ENCODE results near the gene ING5.
"Not testable (repeated sequence)": the region's sequence is repeated elsewhere in the genome, so short reads cannot be mapped to it uniquely, and the experiment has no call there.

Gene ING5

GRCh38 chr2:241752689-241753276 lies 50.9 kb downstream of the ING5 start:
- no peaks in the 10 kb centered on the region for H3K4me1 ChIP-seq (ENCODE audit: insufficient read depth, low read length)
- H3K9me3 ChIP-seq (ENCODE audit: low read length): no peaks in the 10 kb centered on the region
- H3K4me3 ChIP-seq (ENCODE audit: low read length): no peak overlapping the region
- H2AFZ ChIP-seq (ENCODE audit: low read depth, low read length): no peak overlapping the region
- peaks cover 40% of the 10 kb centered on the region for H3K36me3 ChIP-seq (ENCODE audit: insufficient read depth, low read length)
- no peaks in the 10 kb centered on the region for H3K27me3 ChIP-seq (ENCODE audit: insufficient read depth, low read length)

GRCh38 chr2:241753493-241753892 lies 51.7 kb downstream of the ING5 start:
- no peaks in the 10 kb centered on the region for H3K4me1 ChIP-seq (ENCODE audit: insufficient read depth, low read length)
- H2AFZ ChIP-seq (ENCODE audit: low read depth, low read length): no peak overlapping the region
- no peaks in the 10 kb centered on the region for H3K27me3 ChIP-seq (ENCODE audit: insufficient read depth, low read length)
- no peaks in the 10 kb centered on the region for H3K9me3 ChIP-seq (ENCODE audit: low read length)
- peaks cover 43% of the 10 kb centered on the region for H3K36me3 ChIP-seq (ENCODE audit: insufficient read depth, low read length)
- H3K4me3 ChIP-seq (ENCODE audit: low read length): no peak overlapping the region

DNA sequence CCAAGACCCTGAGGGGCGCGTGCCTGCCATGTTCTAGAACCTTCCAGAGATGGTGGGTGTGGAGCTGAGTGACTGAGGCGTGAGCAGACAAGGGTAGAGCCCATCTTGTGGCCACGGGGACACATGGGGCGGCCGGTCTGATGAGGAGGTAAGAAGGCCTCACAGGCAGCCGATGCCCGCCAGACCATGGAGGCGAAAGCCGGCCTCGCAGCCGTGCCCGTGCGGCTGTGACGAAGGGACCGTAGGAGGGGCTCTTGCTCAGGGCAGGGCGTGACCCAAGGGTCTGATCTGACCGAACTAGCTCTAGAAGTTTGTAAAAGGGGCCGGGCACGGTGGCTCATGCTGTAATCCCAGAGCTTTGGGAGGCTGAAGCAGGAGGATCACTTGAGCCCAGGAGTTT lies 52.2 kb downstream of the ING5 start:
- Histone ChIP-seq H3K4me3 (ENCODE audit: low read length) (no peak overlapping the region), H2AFZ (ENCODE audit: low read depth, low read length) (no peak overlapping the region), H3K9me3 (ENCODE audit: low read length) (no peaks in the 10 kb centered on the region), H3K4me1 (ENCODE audit: insufficient read depth, low read length) (no peaks in the 10 kb centered on the region), H3K27me3 (ENCODE audit: insufficient read depth, low read length) (no peaks in the 10 kb centered on the region), H3K36me3 (ENCODE audit: insufficient read depth, low read length) (peaks cover 40% of the 10 kb centered on the region)

DNA sequence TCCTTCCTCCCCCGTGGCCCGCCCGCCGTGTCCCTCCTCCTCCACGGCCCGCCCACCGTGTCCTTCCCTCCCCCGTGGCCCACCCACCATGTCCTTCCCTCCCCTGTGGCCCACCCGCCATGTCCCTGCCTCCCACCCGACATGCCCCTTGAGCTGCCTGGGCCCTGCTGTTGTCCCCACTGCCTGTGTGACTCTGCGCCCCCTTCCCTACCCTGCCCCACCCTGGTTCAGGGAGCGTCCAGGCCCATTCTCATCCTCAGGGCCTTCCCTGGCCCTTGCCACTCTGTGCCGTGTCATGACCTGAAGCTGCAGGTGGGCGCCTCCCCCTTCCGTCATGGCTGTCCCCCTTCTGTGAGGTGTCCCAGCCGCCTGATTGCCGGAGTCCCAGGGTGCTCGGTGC lies 53.3 kb downstream of the ING5 start:
- peaks cover 33% of the 10 kb centered on the region for H3K36me3 ChIP-seq (ENCODE audit: insufficient read depth, low read length)
- no peak overlapping the region for H3K4me3 ChIP-seq (ENCODE audit: low read length)
- H2AFZ ChIP-seq (ENCODE audit: low read depth, low read length): no peak overlapping the region
- no peaks in the 10 kb centered on the region for H3K9me3 ChIP-seq (ENCODE audit: low read length)
- no peaks in the 10 kb centered on the region for H3K4me1 ChIP-seq (ENCODE audit: insufficient read depth, low read length)
- no peaks in the 10 kb centered on the region for H3K27me3 ChIP-seq (ENCODE audit: insufficient read depth, low read length)

DNA sequence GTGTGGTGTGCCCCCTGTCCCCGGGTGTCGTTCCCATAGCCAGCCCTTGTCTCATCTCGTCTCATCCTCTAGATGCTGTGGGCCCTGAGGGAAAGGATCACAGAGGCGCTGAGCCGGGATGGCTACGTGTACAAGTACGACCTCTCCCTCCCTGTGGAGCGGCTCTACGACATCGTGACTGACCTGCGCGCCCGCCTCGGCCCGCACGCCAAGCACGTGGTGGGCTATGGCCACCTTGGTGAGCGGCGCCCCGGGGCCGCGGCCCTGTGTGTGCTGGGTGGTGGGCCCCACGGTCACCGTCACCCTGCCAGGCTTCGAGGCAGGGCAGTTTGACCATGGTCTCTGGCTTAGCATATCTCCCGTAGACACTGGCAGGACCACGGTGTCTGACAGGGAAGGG lies 53.9 kb downstream of the ING5 start:
- H3K27me3 ChIP-seq (ENCODE audit: insufficient read depth, low read length): no peaks in the 10 kb centered on the region
- H3K36me3 ChIP-seq (ENCODE audit: insufficient read depth, low read length): peaks cover 33% of the 10 kb centered on the region
- H3K4me3 ChIP-seq (ENCODE audit: low read length): no peak overlapping the region
- H2AFZ ChIP-seq (ENCODE audit: low read depth, low read length): no peak overlapping the region
- no peaks in the 10 kb centered on the region for H3K4me1 ChIP-seq (ENCODE audit: insufficient read depth, low read length)
- H3K9me3 ChIP-seq (ENCODE audit: low read length): no peaks in the 10 kb centered on the region

DNA sequence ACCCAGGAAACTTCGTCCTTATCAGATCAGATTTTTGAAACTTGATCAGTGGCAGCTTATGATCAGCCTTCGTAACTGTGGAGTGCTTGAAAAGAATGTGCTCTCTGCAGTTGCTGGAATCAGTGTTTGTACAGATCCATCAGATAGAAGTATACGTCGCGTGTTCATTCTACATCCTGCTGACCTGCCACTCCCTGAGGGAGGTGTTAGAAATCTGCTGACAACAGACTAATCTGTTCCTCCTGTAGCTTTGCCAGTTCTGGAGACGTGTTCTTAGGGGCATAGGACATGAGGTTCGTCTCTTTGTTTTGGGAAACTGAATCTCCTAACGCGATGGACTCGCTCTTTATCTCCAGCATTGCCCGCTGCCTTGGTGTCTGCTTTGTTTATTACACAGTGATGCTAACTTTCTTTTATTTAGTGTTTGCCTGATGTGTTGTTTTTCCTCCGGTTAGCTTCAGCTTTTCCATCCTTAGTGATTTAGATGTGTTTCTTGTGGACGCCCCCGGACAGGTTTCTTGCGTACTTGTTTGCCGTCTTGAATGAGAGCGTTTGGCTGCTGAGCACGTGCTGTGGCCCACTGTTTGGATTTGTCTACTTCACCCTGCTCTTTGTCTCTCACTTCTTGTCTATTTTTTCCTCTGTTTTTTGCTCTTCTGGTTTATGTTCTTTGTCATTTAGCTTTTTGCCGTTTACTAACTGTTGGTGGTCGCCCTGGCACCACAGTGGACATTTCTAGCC lies 57.4 kb downstream of the ING5 start:
- peaks cover 2% of the 10 kb centered on the region for H3K4me1 ChIP-seq (ENCODE audit: insufficient read depth, low read length)
- peaks cover 17% of the 10 kb centered on the region for H3K36me3 ChIP-seq (ENCODE audit: insufficient read depth, low read length)
- H2AFZ ChIP-seq (ENCODE audit: low read depth, low read length): no peak overlapping the region
- H3K4me3 ChIP-seq (ENCODE audit: low read length): no peak overlapping the region
- H3K27me3 ChIP-seq (ENCODE audit: insufficient read depth, low read length): no peaks in the 10 kb centered on the region
- H3K9me3 ChIP-seq (ENCODE audit: low read length): no peaks in the 10 kb centered on the region

DNA sequence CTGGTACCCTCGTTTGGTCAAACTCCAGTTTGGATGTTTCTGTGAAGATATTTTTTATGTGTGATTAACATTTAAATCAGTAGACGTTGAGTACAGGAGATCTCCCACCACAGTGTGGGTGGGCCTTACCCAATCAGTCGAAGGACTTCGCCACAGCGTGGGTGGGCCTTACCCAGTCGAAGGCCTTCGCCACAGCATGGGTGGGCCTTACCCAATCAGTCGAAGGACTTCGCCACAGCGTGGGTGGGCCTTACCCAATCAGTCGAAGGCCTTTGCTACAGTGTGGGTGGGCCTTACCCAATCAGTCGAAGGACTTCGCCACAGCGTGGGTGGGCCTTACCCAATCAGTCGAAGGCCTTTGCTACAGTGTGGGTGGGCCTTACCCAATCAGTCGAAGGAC lies 58.1 kb downstream of the ING5 start:
- H3K36me3 ChIP-seq (ENCODE audit: insufficient read depth, low read length): peaks cover 17% of the 10 kb centered on the region
- not testable (repeated sequence) for H3K9me3 ChIP-seq (ENCODE audit: low read length); H2AFZ ChIP-seq (ENCODE audit: low read depth, low read length); H3K4me1 ChIP-seq (ENCODE audit: insufficient read depth, low read length); H3K4me3 ChIP-seq (ENCODE audit: low read length); H3K27me3 ChIP-seq (ENCODE audit: insufficient read depth, low read length)

DNA sequence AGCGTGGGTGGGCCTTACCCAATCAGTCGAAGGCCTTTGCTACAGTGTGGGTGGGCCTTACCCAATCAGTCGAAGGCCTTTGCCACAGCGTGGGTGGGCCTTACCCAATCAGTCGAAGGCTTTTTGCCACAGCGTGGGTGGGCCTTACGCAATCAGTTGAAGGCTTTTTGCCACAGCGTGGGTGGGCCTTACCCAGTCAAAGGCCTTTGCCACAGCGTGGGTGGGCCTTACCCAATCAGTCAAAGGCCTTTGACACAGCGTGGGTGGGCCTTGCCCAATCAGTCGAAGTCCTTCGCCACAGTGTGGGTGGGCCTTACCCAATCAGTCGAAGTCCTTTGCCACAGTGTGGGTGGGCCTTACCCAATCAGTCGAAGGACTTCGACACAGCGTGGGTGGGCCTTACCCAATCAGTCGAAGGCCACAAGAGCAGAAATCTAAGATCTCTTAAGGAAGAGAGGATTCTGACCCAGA lies 58.5 kb downstream of the ING5 start:
- Histone ChIP-seq H3K36me3 (ENCODE audit: insufficient read depth, low read length) (peaks cover 16% of the 10 kb centered on the region), H3K4me3 (ENCODE audit: low read length) (no peak overlapping the region), H3K4me1 (ENCODE audit: insufficient read depth, low read length) (peaks cover 9% of the 10 kb centered on the region), H3K27me3 (ENCODE audit: insufficient read depth, low read length) (no peaks in the 10 kb centered on the region), H3K9me3 (ENCODE audit: low read length) (no peaks in the 10 kb centered on the region), H2AFZ (ENCODE audit: low read depth, low read length) (no peak overlapping the region)

GRCh38 chr2:241762321-241762932 lies 60.6 kb downstream of the ING5 start:
- Histone ChIP-seq H3K36me3 (ENCODE audit: insufficient read depth, low read length) (peaks cover 3% of the 10 kb centered on the region), H3K9me3 (ENCODE audit: low read length) (no peaks in the 10 kb centered on the region), H3K4me3 (ENCODE audit: low read length) (no peak overlapping the region), H2AFZ (ENCODE audit: low read depth, low read length) (no peak overlapping the region), H3K4me1 (ENCODE audit: insufficient read depth, low read length) (peaks cover 9% of the 10 kb centered on the region), H3K27me3 (ENCODE audit: insufficient read depth, low read length) (no peaks in the 10 kb centered on the region)

GRCh38 chr2:241762933-241763369 lies 61.1 kb downstream of the ING5 start:
- no peak overlapping the region for H3K4me3 ChIP-seq (ENCODE audit: low read length)
- H3K4me1 ChIP-seq (ENCODE audit: insufficient read depth, low read length): peaks cover 9% of the 10 kb centered on the region
- H3K9me3 ChIP-seq (ENCODE audit: low read length): no peaks in the 10 kb centered on the region
- H3K27me3 ChIP-seq (ENCODE audit: insufficient read depth, low read length): no peaks in the 10 kb centered on the region
- peaks cover 1% of the 10 kb centered on the region for H3K36me3 ChIP-seq (ENCODE audit: insufficient read depth, low read length)
- H2AFZ ChIP-seq (ENCODE audit: low read depth, low read length): no peak overlapping the region

- Histone ChIP-seq H2AFZ (ENCODE audit: low read depth, low read length) (no peak overlapping the region), H3K9me3 (ENCODE audit: low read length) (no peaks in the 10 kb centered on the region), H3K4me1 (ENCODE audit: insufficient read depth, low read length) (peaks cover 9% of the 10 kb centered on the region), H3K36me3 (ENCODE audit: insufficient read depth, low read length) (no peaks in the 10 kb centered on the region), H3K27me3 (ENCODE audit: insufficient read depth, low read length) (no peaks in the 10 kb centered on the region), H3K4me3 (ENCODE audit: low read length) (no peak overlapping the region)
Measured at GRCh38 chr2:241763551-241764274, 61.9 kb downstream of the ING5 start.

DNA sequence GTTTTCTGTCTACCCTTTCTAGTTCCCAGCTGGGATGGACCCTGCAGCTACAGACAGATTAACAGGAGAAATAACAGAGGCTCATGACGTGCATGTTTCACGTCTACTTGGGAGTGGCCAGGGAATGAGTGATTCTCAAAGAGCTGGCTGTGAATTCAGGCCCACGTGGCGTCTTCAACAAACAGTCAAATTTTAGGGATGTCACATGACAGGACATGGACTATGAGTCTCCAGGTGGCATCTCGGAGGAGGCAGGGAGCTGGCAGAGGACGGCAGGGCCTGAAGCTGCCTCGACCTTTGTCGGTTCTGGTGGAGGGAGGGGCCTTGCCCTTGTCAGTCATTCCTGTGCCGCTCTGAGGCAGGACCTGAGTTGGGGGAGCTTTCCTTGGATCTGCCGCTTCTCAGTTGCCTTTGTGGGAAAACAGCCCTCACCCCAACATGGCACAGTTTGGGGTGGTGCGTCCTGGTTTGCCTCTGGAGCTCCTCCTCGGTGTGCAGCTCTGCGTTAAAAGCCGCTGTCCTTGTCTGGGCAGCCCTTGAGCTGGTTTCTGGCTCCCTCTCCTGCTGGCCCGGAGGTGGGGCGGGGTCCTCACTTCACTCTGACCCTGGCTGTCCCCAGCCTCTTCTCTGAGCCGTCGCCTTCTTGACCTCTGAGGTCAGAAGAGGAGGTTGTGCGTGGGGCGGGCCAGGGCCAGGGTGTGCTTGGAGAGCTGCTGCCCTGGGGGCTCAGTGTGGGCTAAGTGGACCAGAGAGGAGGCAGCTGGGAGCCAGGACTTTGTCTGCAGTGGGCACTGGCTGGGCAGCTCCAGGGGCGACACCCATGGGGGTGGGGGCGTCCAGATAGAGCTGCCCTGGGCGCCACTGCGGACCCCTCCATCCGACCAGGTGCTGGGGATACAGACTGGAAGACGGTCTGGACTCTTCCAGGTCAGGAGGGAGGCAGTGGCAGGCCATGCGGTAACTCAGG lies 62.7 kb downstream of the ING5 start:
- H3K9me3 ChIP-seq (ENCODE audit: low read length): no peaks in the 10 kb centered on the region
- H3K4me3 ChIP-seq (ENCODE audit: low read length): no peak overlapping the region
- H2AFZ ChIP-seq (ENCODE audit: low read depth, low read length): no peak overlapping the region
- no peaks in the 10 kb centered on the region for H3K27me3 ChIP-seq (ENCODE audit: insufficient read depth, low read length)
- no peaks in the 10 kb centered on the region for H3K36me3 ChIP-seq (ENCODE audit: insufficient read depth, low read length)
- H3K4me1 ChIP-seq (ENCODE audit: insufficient read depth, low read length): peaks cover 9% of the 10 kb centered on the region

All from neuron (in vitro differentiated cells).